GM18505 (cell line): ENCODE results near the gene ARHGAP6.

Experiments used
- ATAC-seq: cut with Tn5 transposase; IDR thresholded peaks from one replicate; pipeline ENCODE4 v1.9.1; 2021; ENCODE audit not compliant: unreplicated experiment
- POLR2A ChIP-seq: IDR thresholded peaks from 4 replicates; pipeline ENCODE4 v1.6.1; 2011; ENCODE audit warnings: borderline replicate concordance; ENCODE audit not compliant: insufficient read depth, insufficient read length; ENCODE audit errors: extremely low read depth

The ARHGAP6 gene

GRCh38 chrX:11444052-11444451, 221.7 kb downstream of the ARHGAP6 start:
- TF ChIP-seq POLR2A: no peak
- ATAC-seq: no peak

- no peak for TF ChIP-seq POLR2A
- ATAC-seq: no peak
Measured at GRCh38 chrX:11439846-11440245, 225.9 kb downstream of the ARHGAP6 start.

GRCh38 chrX:11438767-11439166, 227.0 kb downstream of the ARHGAP6 start:
- no peak for TF ChIP-seq POLR2A
- no peak for ATAC-seq

- no peak for TF ChIP-seq POLR2A
- ATAC-seq: no peak
Measured at GRCh38 chrX:11438380-11438723, 227.4 kb downstream of the ARHGAP6 start.

GRCh38 chrX:11437642-11438379, 227.9 kb downstream of the ARHGAP6 start:
- no peak for TF ChIP-seq POLR2A
- no peak for ATAC-seq

- ATAC-seq: no peak
- no peak for TF ChIP-seq POLR2A
Measured at GRCh38 chrX:11435568-11435967, 230.2 kb downstream of the ARHGAP6 start.

GRCh38 chrX:11434607-11435006, 231.1 kb downstream of the ARHGAP6 start:
- ATAC-seq: no peak
- no peak for TF ChIP-seq POLR2A

GRCh38 chrX:11431786-11432185, 233.9 kb downstream of the ARHGAP6 start:
- no peak for ATAC-seq
- TF ChIP-seq POLR2A: no peak

GRCh38 chrX:11430271-11430670, 235.4 kb downstream of the ARHGAP6 start:
- ATAC-seq: no peak
- TF ChIP-seq POLR2A: no peak

- no peak for ATAC-seq
- TF ChIP-seq POLR2A: no peak
Measured at GRCh38 chrX:11429538-11430085, 236.1 kb downstream of the ARHGAP6 start.

- ATAC-seq: no peak
Measured at GRCh38 chrX:11427453-11428071, 238.2 kb downstream of the ARHGAP6 start.

GRCh38 chrX:11426712-11427452, 238.8 kb downstream of the ARHGAP6 start:
- ATAC-seq: no peak
- TF ChIP-seq POLR2A: no peak

More at GRCh38 chrX:11427453-11428071, 238.2 kb downstream of the ARHGAP6 start:
- TF ChIP-seq POLR2A: no peak

- TF ChIP-seq POLR2A: no peak
- no peak for ATAC-seq
Measured at GRCh38 chrX:11424903-11425674, 240.6 kb downstream of the ARHGAP6 start.
